Colonic mucosa (tissue), 4 donors: ENCODE data around the gene SIPA1L2. TPM values are rescaled to one million over a fixed set of nuclear protein-coding genes. Genes with fewer than 3 reads are reported as not detected.

Experiments used
- DNase-seq: peaks from one replicate; pipeline ENCODE4 v3.0.0-alpha.2; 2020
- H3K27ac ChIP-seq: fragments of 200-600 bp; one replicate; pipeline ENCODE4 v1.8.0; 2021
- H3K27me3 ChIP-seq: fragments of 200-600 bp; one replicate; pipeline ENCODE4 v1.8.0; 2021
- H3K36me3 ChIP-seq: fragments of 200-600 bp; one replicate; pipeline ENCODE4 v1.8.0; 2021
- H3K4me1 ChIP-seq: fragments of 200-600 bp; one replicate; pipeline ENCODE4 v1.8.0; 2021; ENCODE audit warnings: mild to moderate bottlenecking
- H3K4me3 ChIP-seq: fragments of 200-600 bp; one replicate; pipeline ENCODE4 v1.8.0; 2021
- H3K9ac ChIP-seq, 2 donors: one replicate each; pipeline ENCODE4 v1.7.0; 2013; ENCODE audit warnings: control low read depth in 2 of 2, low read depth in 2 of 2, low read length in 2 of 2
- H3K9me3 ChIP-seq: fragments of 200-600 bp; one replicate; pipeline ENCODE4 v1.8.0; 2021
- CTCF ChIP-seq: fragments of 200-600 bp; IDR thresholded peaks from one replicate; pipeline ENCODE4 v1.8.0; 2022; ENCODE audit warnings: antibody characterized with exemption, mild to moderate bottlenecking
- intact Hi-C: fragments of 100-400 bp; cut with DNase I; formaldehyde crosslinking; loops from one replicate; pipeline ENCODE4 v1.14.1; 2022
- total RNA-seq, 2 donors: library from RNA; stranded (reverse); fragmentation: NEBNext Ultra II Directional in 1 of 2; extraction: Animal tissue kit (Norgen Biotek cat#: 25700) in 1 of 2; gene quantifications; one replicate each; pipeline ENCODE4 v1.2.1, GENCODE V29; 2021
- donor health status: healthy.
- donor health status: DM: no; HTN: no; CAD: no.
- donor health status: DM: no; HTN: no; CAD: no.

The SIPA1L2 gene
- total RNA-seq, 2 donors from 2014 or later: 53.6 to 64.4 TPM

- intact Hi-C loops: loop anchor here (5.0 to 10.0 kb wide), 3 partner anchors 162 to 607 kb away; no protein-coding TSS in a partner anchor
- no peak overlapping the region for H3K4me3 ChIP-seq
- no peak for TF ChIP-seq CTCF
Measured at GRCh38 chr1:232635279-232635678, 5.3 kb upstream of the SIPA1L2 start.

GRCh38 chr1:232634096-232634495 is 4.2 kb upstream of the SIPA1L2 start:
- intact Hi-C loops: loop anchor here (5.0 to 10.0 kb wide), 2 partner anchors 271 to 328 kb away; no protein-coding TSS in a partner anchor
- Histone ChIP-seq H3K9ac (peak overlapping the region in 1 of 2 donors; percentile 21), H3K4me1 (no peaks in the 10 kb centered on the region), H3K27ac (peak overlapping the region; percentile 54), H3K36me3 (no peaks in the 10 kb centered on the region), H3K4me3 (no peak overlapping the region), H3K9me3 (no peaks in the 10 kb centered on the region), H3K27me3 (no peaks in the 10 kb centered on the region)
- DNase-seq: peak; percentile 74
- TF ChIP-seq CTCF: no peak

More at GRCh38 chr1:232635279-232635678, 5.3 kb upstream of the SIPA1L2 start:
- no peak overlapping the region for H3K9ac ChIP-seq
- H3K27me3 ChIP-seq: no peaks in the 10 kb centered on the region
- DNase-seq: no peak
- H3K4me1 ChIP-seq: no peaks in the 10 kb centered on the region
- H3K9me3 ChIP-seq: no peaks in the 10 kb centered on the region
- H3K36me3 ChIP-seq: no peaks in the 10 kb centered on the region
- no peak overlapping the region for H3K27ac ChIP-seq

- peak overlapping the region; percentile 86 for H3K4me3 ChIP-seq
- peak overlapping the region; percentile 94 for H3K27ac ChIP-seq
- TF ChIP-seq CTCF: no peak
- intact Hi-C loops: loop anchor here (2.0 to 10.0 kb wide), 3 partner anchors 274 to 394 kb away; no protein-coding TSS in a partner anchor
- H3K36me3 ChIP-seq: no peaks in the 10 kb centered on the region
- H3K9ac ChIP-seq: peak overlapping the region; percentile 57 to 86
- DNase-seq: no peak
- peaks cover 5% of the 10 kb centered on the region for H3K4me1 ChIP-seq
- no peaks in the 10 kb centered on the region for H3K27me3 ChIP-seq
- no peaks in the 10 kb centered on the region for H3K9me3 ChIP-seq
Measured at GRCh38 chr1:232630894-232631195, 912 bp upstream of the SIPA1L2 start.

- Histone ChIP-seq H3K4me1 (peaks cover 7% of the 10 kb centered on the region), H3K4me3 (peak overlapping the region; percentile 86), H3K36me3 (no peaks in the 10 kb centered on the region), H3K9ac (peak overlapping the region; percentile 66 to 88), H3K27me3 (peaks cover 3% of the 10 kb centered on the region), H3K9me3 (no peaks in the 10 kb centered on the region), H3K27ac (peak overlapping the region; percentile 63)
- no peak for TF ChIP-seq CTCF
- DNase-seq: peak; percentile 51
- intact Hi-C loops: loop anchor here (2.0 to 10.0 kb wide), 4 partner anchors 75 to 395 kb away; no protein-coding TSS in a partner anchor
Measured at GRCh38 chr1:232629250-232630046, 485 bp downstream of the SIPA1L2 start.

- peak overlapping the region; percentile 63 for H3K27ac ChIP-seq
- H3K9me3 ChIP-seq: no peaks in the 10 kb centered on the region
- intact Hi-C loops: loop anchor here (10.0 kb wide), 1 partner anchor 74 kb away; no protein-coding TSS in a partner anchor
- peak overlapping the region; percentile 66 to 88 for H3K9ac ChIP-seq
- TF ChIP-seq CTCF: no peak
- H3K27me3 ChIP-seq: peaks cover 3% of the 10 kb centered on the region
- peaks cover 7% of the 10 kb centered on the region for H3K4me1 ChIP-seq
- DNase-seq: peak; percentile 27
- H3K4me3 ChIP-seq: peak overlapping the region; percentile 86
- no peaks in the 10 kb centered on the region for H3K36me3 ChIP-seq
Measured at GRCh38 chr1:232628335-232629249, 1.3 kb downstream of the SIPA1L2 start.
